H9 (cell line): ENCODE data around the gene SLC2A5. TPM values are rescaled to one million over a fixed set of nuclear protein-coding genes. Genes with fewer than 3 reads are reported as not detected.

ENCODE experiments used
- DNase-seq: peaks from one replicate; pipeline ENCODE4 v3.0.0-alpha.2; 2017
- H2AFZ ChIP-seq: one replicate; pipeline ENCODE4 v1.6.1; 2013; ENCODE audit warnings: mild to moderate bottlenecking, low read length, control low read depth, moderate library complexity
- H2AK5ac ChIP-seq: 2 replicates; pipeline ENCODE4 v1.6.1; 2013; ENCODE audit warnings: low read length, control low read depth, mixed read lengths; ENCODE audit not compliant: insufficient read length
- H2BK120ac ChIP-seq: one replicate; pipeline ENCODE4 v1.6.1; 2013; ENCODE audit warnings: low read depth, mild to moderate bottlenecking, low read length, control low read depth, inconsistent platforms; ENCODE audit not compliant: poor library complexity, severe bottlenecking
- H2BK12ac ChIP-seq: 2 replicates; pipeline ENCODE4 v1.6.1; 2013; ENCODE audit warnings: low read length, control low read depth, mixed read lengths, low read depth; ENCODE audit not compliant: insufficient read length
- H2BK15ac ChIP-seq: 2 replicates; pipeline ENCODE4 v1.6.1; 2013; ENCODE audit warnings: low read depth, low read length, control low read depth
- H2BK20ac ChIP-seq: one replicate; pipeline ENCODE4 v1.6.1; 2013; ENCODE audit warnings: low read depth, mild to moderate bottlenecking, low read length, control low read depth, inconsistent platforms; ENCODE audit not compliant: poor library complexity, severe bottlenecking
- H2BK5ac ChIP-seq: 2 replicates; pipeline ENCODE4 v1.6.1; 2013; ENCODE audit warnings: low read length, control low read depth, mixed read lengths; ENCODE audit not compliant: insufficient read length
- H3K14ac ChIP-seq: 2 replicates; pipeline ENCODE4 v1.6.1; 2013; ENCODE audit warnings: low read length, control low read depth; ENCODE audit not compliant: insufficient read depth
- H3K18ac ChIP-seq: 2 replicates; pipeline ENCODE4 v1.6.1; 2013; ENCODE audit warnings: low read depth, mild to moderate bottlenecking, mixed read lengths, low read length, control low read depth; ENCODE audit not compliant: insufficient read length
- H3K23ac ChIP-seq: 2 replicates; pipeline ENCODE4 v1.6.1; 2013; ENCODE audit warnings: low read length, control low read depth, mixed read lengths, low read depth; ENCODE audit not compliant: insufficient read length
- H3K23me2 ChIP-seq: 2 replicates; pipeline ENCODE4 v1.6.1; 2013; ENCODE audit warnings: low read depth, mild to moderate bottlenecking, mixed read lengths, low read length, control low read depth; ENCODE audit not compliant: insufficient read length, poor library complexity, severe bottlenecking
- H3K27ac ChIP-seq: 2 replicates; pipeline ENCODE4 v1.5.1; 2013; ENCODE audit warnings: low read length, control low read depth, mixed read lengths, low read depth; ENCODE audit not compliant: insufficient read length
- H3K27me3 ChIP-seq: 2 replicates; pipeline ENCODE4 v1.6.1; 2013; ENCODE audit warnings: low read length, control low read depth, inconsistent platforms; ENCODE audit not compliant: insufficient read depth
- H3K4ac ChIP-seq: 2 replicates; pipeline ENCODE4 v1.6.1; 2013; ENCODE audit warnings: low read depth, mild to moderate bottlenecking, control low read depth, inconsistent platforms, low read length, moderate library complexity
- H3K4me1 ChIP-seq: 2 replicates; pipeline ENCODE4 v1.6.1; 2013; ENCODE audit warnings: low read length, control low read depth, inconsistent platforms; ENCODE audit not compliant: insufficient read depth
- H3K4me2 ChIP-seq: 2 replicates; pipeline ENCODE4 v1.6.1; 2013; ENCODE audit warnings: low read length, control low read depth, mixed read lengths; ENCODE audit not compliant: insufficient read length, insufficient read depth
- H3K56ac ChIP-seq: 2 replicates; pipeline ENCODE4 v1.6.1; 2013; ENCODE audit warnings: low read depth, mild to moderate bottlenecking, mixed read lengths, low read length, control low read depth; ENCODE audit not compliant: insufficient read length
- H3K79me1 ChIP-seq: 2 replicates; pipeline ENCODE4 v1.6.1; 2013; ENCODE audit warnings: low read depth, mild to moderate bottlenecking, moderate library complexity, low read length, control low read depth, inconsistent platforms; ENCODE audit not compliant: insufficient read depth, poor library complexity, severe bottlenecking
- H3K79me2 ChIP-seq: 2 replicates; pipeline ENCODE4 v1.6.1; 2013; ENCODE audit warnings: low read length, control low read depth, inconsistent platforms; ENCODE audit not compliant: insufficient read depth
- H3K9ac ChIP-seq: 2 replicates; pipeline ENCODE4 v1.6.1; 2013; ENCODE audit warnings: low read length, control low read depth, mixed read lengths; ENCODE audit not compliant: insufficient read length; ENCODE audit errors: extremely low read depth
- H3K9me3 ChIP-seq: one replicate; pipeline ENCODE4 v1.6.1; 2013; ENCODE audit warnings: low read depth, low read length, inconsistent platforms; ENCODE audit not compliant: control insufficient read depth
- H3T11ph ChIP-seq: one replicate; pipeline ENCODE4 v1.6.1; 2013; ENCODE audit warnings: mild to moderate bottlenecking, low read length, control low read depth, inconsistent platforms
- H4K20me1 ChIP-seq: one replicate; pipeline ENCODE4 v1.6.1; 2013; ENCODE audit not compliant: control insufficient read depth, insufficient read length, insufficient read depth
- H4K5ac ChIP-seq: 2 replicates; pipeline ENCODE4 v1.6.1; 2013; ENCODE audit warnings: low read depth, mild to moderate bottlenecking, mixed read lengths, low read length, control low read depth; ENCODE audit not compliant: insufficient read length
- H4K8ac ChIP-seq: replicated peaks from 2 replicates; pipeline ENCODE4 v1.6.1; 2013; ENCODE audit warnings: low read length, control low read depth, mixed read lengths, low read depth; ENCODE audit not compliant: insufficient read length
- H4K91ac ChIP-seq: 2 replicates; pipeline ENCODE4 v1.6.1; 2013; ENCODE audit warnings: low read depth, mild to moderate bottlenecking, moderate library complexity, mixed read lengths, low read length, control low read depth; ENCODE audit not compliant: insufficient read length
- H3K27ac Mint-ChIP-seq, 3 experiments: 2 replicates in 2 of 3; 3 replicates in 1 of 3; pipeline ENCODE4 v1.8.0; 2020 to 2021; ENCODE audit warnings: mixed read lengths in 3 of 3, mild to moderate bottlenecking in 1 of 3, moderate library complexity in 1 of 3
- H3K27me3 Mint-ChIP-seq: 2 replicates; pipeline ENCODE4 v1.8.0; 2021; ENCODE audit warnings: low read depth, mild to moderate bottlenecking, moderate library complexity, mixed read lengths
- H3K36me3 Mint-ChIP-seq, 3 experiments: 2 replicates in 2 of 3; 3 replicates in 1 of 3; pipeline ENCODE4 v1.8.0; 2020 to 2021; ENCODE audit warnings: low read depth in 3 of 3, mixed read lengths in 3 of 3; ENCODE audit not compliant: insufficient read depth in 1 of 3
- H3K4me1 Mint-ChIP-seq, 2 experiments: 2 replicates each; pipeline ENCODE4 v1.8.0; 2020; ENCODE audit warnings: mixed read lengths in 2 of 2
- H3K4me3 Mint-ChIP-seq, 2 experiments: 2 replicates in 1 of 2; 3 replicates in 1 of 2; pipeline ENCODE4 v1.8.0; 2020 to 2021; ENCODE audit warnings: mild to moderate bottlenecking in 2 of 2, mixed read lengths in 2 of 2, moderate library complexity in 1 of 2
- H3K9me3 Mint-ChIP-seq, 2 experiments: 2 replicates in 1 of 2; 3 replicates in 1 of 2; pipeline ENCODE4 v1.8.0; 2020; ENCODE audit warnings: mild to moderate bottlenecking in 2 of 2, mixed read lengths in 2 of 2, moderate library complexity in 1 of 2
- CTCF ChIP-seq: fragments of 200-600 bp; sonication (generic); conservative IDR thresholded peaks from 3 replicates; pipeline ENCODE4 v1.8.0; 2021; ENCODE audit warnings: antibody characterized with exemption, mild to moderate bottlenecking
- WGBS: extraction: QIAGEN DNeasy Blood & Tissue Kit; methylation state at CpG from one replicate; pipeline ENCODE4 v1.1.7; 2013; ENCODE audit warnings: missing lambda C conversion rate, low lambda C conversion rate, mixed read lengths; ENCODE audit not compliant: insufficient read length; ENCODE audit errors: extremely low coverage; 5-methylcytosine and 5-hydroxymethylcytosine counted together
- total RNA-seq: library from RNA; stranded (reverse); gene quantifications from 2 replicates; pipeline ENCODE4 v1.2.1, GENCODE V29; 2021

Gene SLC2A5
- total RNA-seq, 1 experiment from 2014 or later, result not detected

DNA sequence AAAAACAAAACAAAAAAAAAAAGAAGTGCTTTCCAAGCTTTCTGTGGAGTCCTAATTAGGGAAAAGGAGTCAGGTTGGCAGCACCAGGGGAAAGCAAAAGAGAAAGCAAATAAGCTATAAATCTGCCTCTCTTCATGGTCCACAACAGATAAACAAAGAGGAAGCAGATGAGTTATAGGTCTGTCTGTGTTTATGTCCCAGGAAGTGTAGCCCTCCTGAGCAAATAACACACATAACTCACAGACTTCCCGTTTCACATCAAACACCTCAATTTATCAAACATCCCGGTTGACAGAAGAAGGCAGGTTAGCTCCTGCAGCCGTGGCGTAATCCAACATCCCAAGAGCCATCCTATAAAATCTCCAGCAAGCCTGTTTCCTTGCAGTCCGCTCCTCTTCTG lies 5.6 kb upstream of the SLC2A5 start:
- no peak for TF ChIP-seq CTCF
- no peak overlapping the region for H2BK15ac ChIP-seq

More for the DNA sequence above, 5.6 kb upstream of the SLC2A5 start:
- H2AFZ ChIP-seq, result no peak overlapping the region
- no peak overlapping the region for H2BK5ac ChIP-seq
- no peak overlapping the region for H3T11ph ChIP-seq
- Mint-ChIP-seq H3K9me3 (no peaks in the 10 kb centered on the region), H3K27me3 (peaks cover 1% of the 10 kb centered on the region), H3K4me1 (peaks cover 3 to 4% of the 10 kb centered on the region in 2 experiments; a peak in 2 of 4 replicates), H3K4me3 (no peak overlapping the region), H3K27ac (no peak overlapping the region), H3K36me3 (no peaks in the 10 kb centered on the region)
- no peak overlapping the region for H3K4me2 ChIP-seq
- H3K79me1 ChIP-seq, result no peaks in the 10 kb centered on the region
- H3K18ac ChIP-seq, result no peak overlapping the region
- H3K4me1 ChIP-seq, result no peaks in the 10 kb centered on the region
- H3K56ac ChIP-seq, result no peak overlapping the region
- no CpG with 5 or more reads among the region's 5 CpGs for WGBS
- H4K91ac ChIP-seq, result no peak overlapping the region
- H3K79me2 ChIP-seq, result no peaks in the 10 kb centered on the region
- no peak overlapping the region for H3K9ac ChIP-seq
- no peaks in the 10 kb centered on the region for H3K27me3 ChIP-seq
- H2BK20ac ChIP-seq, result no peak overlapping the region
- no peaks in the 10 kb centered on the region for H4K20me1 ChIP-seq
- H4K8ac ChIP-seq, result no peak overlapping the region
- no peak overlapping the region for H3K14ac ChIP-seq
- H2BK12ac ChIP-seq, result no peak overlapping the region
- H3K23ac ChIP-seq, result no peak overlapping the region
- H3K9me3 ChIP-seq, result no peaks in the 10 kb centered on the region
- H2AK5ac ChIP-seq, result no peak overlapping the region
- no peaks in the 10 kb centered on the region for H3K23me2 ChIP-seq
- no peak for DNase-seq
- H2BK120ac ChIP-seq, result no peak overlapping the region
- H3K27ac ChIP-seq, result no peak overlapping the region
- no peak overlapping the region for H4K5ac ChIP-seq
- H3K4ac ChIP-seq, result no peak overlapping the region
